ENCODE data around the gene MAPK6. TPM values are rescaled to one million over a fixed set of nuclear protein-coding genes. Genes with fewer than 3 reads are reported as not detected.

Gene MAPK6
- total and polyA plus RNA-seq, 11 donors, result 3.6 to 26.2 (median 17.5) TPM

DNA sequence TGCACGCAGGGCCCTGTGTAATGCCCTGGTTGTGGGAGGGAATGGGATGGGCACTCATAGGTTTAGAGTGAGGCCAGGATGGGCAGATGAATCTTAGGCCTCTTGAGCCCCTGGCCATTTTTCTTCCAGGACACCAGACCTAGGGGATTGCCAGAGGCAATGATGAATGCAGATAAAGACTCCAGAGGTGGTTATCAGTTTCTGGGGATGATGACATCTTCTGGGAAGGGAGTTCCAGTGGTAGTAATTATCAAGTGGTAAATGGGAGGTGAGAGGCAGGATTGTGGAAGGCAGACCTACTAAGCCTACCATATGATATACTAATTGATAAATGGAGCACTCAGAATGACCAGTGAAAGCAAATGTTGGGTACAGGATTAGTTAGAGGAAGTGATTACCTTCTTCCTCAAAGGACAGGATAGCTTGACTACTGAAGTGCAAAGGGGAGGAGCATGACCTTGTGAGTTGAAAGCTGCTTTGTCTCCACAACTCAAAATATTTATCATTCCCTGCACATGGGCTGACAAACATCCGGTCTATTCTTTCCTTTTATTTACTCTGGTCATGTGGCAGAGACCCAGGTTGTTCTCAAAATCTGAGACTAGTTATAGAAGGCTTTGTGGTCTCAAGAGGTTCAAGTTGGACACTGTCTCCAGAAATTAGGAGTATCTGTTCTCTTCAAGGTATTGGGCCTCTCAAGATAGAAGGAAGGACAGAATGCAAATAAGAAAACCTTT, 10.2 kb upstream of the MAPK6 start:
- TF ChIP-seq, protein P1, sequence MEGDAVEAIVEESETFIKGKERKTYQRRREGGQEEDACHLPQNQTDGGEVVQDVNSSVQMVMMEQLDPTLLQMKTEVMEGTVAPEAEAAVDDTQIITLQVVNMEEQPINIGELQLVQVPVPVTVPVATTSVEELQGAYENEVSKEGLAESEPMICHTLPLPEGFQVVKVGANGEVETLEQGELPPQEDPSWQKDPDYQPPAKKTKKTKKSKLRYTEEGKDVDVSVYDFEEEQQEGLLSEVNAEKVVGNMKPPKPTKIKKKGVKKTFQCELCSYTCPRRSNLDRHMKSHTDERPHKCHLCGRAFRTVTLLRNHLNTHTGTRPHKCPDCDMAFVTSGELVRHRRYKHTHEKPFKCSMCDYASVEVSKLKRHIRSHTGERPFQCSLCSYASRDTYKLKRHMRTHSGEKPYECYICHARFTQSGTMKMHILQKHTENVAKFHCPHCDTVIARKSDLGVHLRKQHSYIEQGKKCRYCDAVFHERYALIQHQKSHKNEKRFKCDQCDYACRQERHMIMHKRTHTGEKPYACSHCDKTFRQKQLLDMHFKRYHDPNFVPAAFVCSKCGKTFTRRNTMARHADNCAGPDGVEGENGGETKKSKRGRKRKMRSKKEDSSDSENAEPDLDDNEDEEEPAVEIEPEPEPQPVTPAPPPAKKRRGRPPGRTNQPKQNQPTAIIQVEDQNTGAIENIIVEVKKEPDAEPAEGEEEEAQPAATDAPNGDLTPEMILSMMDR (IDR thresholded peaks at IDR 0.05), result no peak
- TF ChIP-seq POLR2A (IDR thresholded peaks at IDR 0.05), result no peak
- intact Hi-C loops (cut with DNase I), result no loop called here
- no peak overlapping the region for H3K4me3 ChIP-seq
- 66 to 81% (median 75%) methylated on average over 2 of the region's 2 CpGs for WGBS, 4 donors
- H3K36me3 ChIP-seq, result no peaks in the 10 kb centered on the region
- no peaks in the 10 kb centered on the region for H3K27me3 ChIP-seq
- H3K27ac ChIP-seq, result no peak overlapping the region
- H3K4me1 ChIP-seq, result peaks cover 0 to 44% (median 32%) of the 10 kb centered on the region in 12 donors
- H3K9me3 ChIP-seq, result no peaks in the 10 kb centered on the region
- ATAC-seq, result no peak
- no peak for DNase-seq

- no peaks in the 10 kb centered on the region for H3K9me3 ChIP-seq
- peak overlapping the region in 7 of 12 donors; percentile 15 to 60 (median 28) for H3K27ac ChIP-seq
- no peak overlapping the region for H3K4me3 ChIP-seq
- DNase-seq, result no peak
- H3K4me1 ChIP-seq, result peaks cover 0 to 48% (median 34%) of the 10 kb centered on the region in 12 donors
- no peak for ATAC-seq
- TF ChIP-seq, protein P1 (IDR thresholded peaks at IDR 0.05), result no peak
- no peak for TF ChIP-seq POLR2A (IDR thresholded peaks at IDR 0.05)
- H3K27me3 ChIP-seq, result no peaks in the 10 kb centered on the region
- intact Hi-C loops (cut with DNase I), result no loop called here
- 84 to 89% (median 86%) methylated on average over 14 of the region's 14 CpGs for WGBS, 4 donors
- no peaks in the 10 kb centered on the region for H3K36me3 ChIP-seq
Observed at GRCh38 chr15:52010633-52011595, 8.1 kb upstream of the MAPK6 start.

DNA sequence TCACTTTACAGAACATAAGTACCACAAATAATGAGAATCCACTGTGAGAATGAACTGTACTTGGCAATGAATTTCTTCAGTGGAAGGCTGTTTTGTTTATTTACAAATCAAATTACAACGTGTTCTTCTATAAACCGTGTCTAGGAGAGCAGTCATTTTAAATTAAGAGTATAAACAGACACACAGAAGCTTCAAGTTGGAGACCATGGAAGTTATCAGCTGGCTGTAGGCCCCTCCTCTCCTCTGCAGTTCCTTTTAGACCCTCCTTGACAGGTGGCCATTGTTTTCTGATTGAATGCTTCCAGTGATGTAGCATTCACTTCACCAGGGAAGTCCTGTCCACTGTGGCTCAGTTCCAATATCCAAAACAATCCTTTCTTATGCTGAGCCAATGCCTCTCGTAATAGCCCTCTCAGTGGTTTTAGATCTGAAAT, 7.3 kb upstream of the MAPK6 start:
- intact Hi-C loops (cut with DNase I), result no loop called here
- no peak overlapping the region for H3K4me3 ChIP-seq
- peak overlapping the region in 9 of 12 donors; percentile 15 to 60 (median 48) for H3K27ac ChIP-seq
- ATAC-seq (peak; percentile 32 to 87 (median 66)), DNase-seq (peak in 1 of 5 donors; percentile 37)
- H3K36me3 ChIP-seq, result no peaks in the 10 kb centered on the region
- no peaks in the 10 kb centered on the region for H3K27me3 ChIP-seq
- TF ChIP-seq, protein P1 (IDR thresholded peaks at IDR 0.05), result no peak
- TF ChIP-seq POLR2A (IDR thresholded peaks at IDR 0.05), result no peak
- no peaks in the 10 kb centered on the region for H3K9me3 ChIP-seq
- H3K4me1 ChIP-seq, result peaks cover 0 to 40% (median 25%) of the 10 kb centered on the region in 12 donors
- WGBS, 4 donors, result 24 to 52% (median 38%) methylated on average over 3 of the region's 3 CpGs

GRCh38 chr15:52012210-52012609, 6.8 kb upstream of the MAPK6 start:
- intact Hi-C loops (cut with DNase I), result no loop called here
- no peak overlapping the region for H3K4me3 ChIP-seq
- ATAC-seq, result no peak
- no peak for DNase-seq
- no peaks in the 10 kb centered on the region for H3K36me3 ChIP-seq
- WGBS, 4 donors, result 50 to 71% (median 59%) methylated on average over 2 of the region's 2 CpGs
- no peaks in the 10 kb centered on the region for H3K27me3 ChIP-seq
- H3K27ac ChIP-seq, result peak overlapping the region in 9 of 12 donors; percentile 2 to 57 (median 48)
- H3K9me3 ChIP-seq, result no peaks in the 10 kb centered on the region
- peaks cover 0 to 35% (median 21%) of the 10 kb centered on the region in 12 donors for H3K4me1 ChIP-seq
- TF ChIP-seq, protein P1 (IDR thresholded peaks at IDR 0.05), result no peak
- TF ChIP-seq POLR2A (IDR thresholded peaks at IDR 0.05), result no peak
